GM12801 (cell line): ENCODE measurements around the gene RPS6KL1.

Experiments
- CTCF ChIP-seq: IDR thresholded peaks from one replicate; pipeline ENCODE4 v1.5.1; 2011; ENCODE audit warnings: control low read depth; ENCODE audit not compliant: insufficient read length; ENCODE audit errors: extremely low read depth

The RPS6KL1 gene

GRCh38 chr14:74951443-74952179 lies 28.6 kb upstream of the RPS6KL1 start:
- TF ChIP-seq CTCF, result no peak

GRCh38 chr14:74950795-74951442 lies 27.9 kb upstream of the RPS6KL1 start:
- no peak for TF ChIP-seq CTCF

GRCh38 chr14:74949859-74950573 lies 27.0 kb upstream of the RPS6KL1 start:
- TF ChIP-seq CTCF, result no peak

- no peak for TF ChIP-seq CTCF
Observed at GRCh38 chr14:74949191-74949601, 26.1 kb upstream of the RPS6KL1 start.

GRCh38 chr14:74948228-74949175 lies 25.4 kb upstream of the RPS6KL1 start:
- no peak for TF ChIP-seq CTCF

GRCh38 chr14:74947353-74948227 lies 24.5 kb upstream of the RPS6KL1 start:
- no peak for TF ChIP-seq CTCF
